ENCODE data around the gene PARD3B.

DNA sequence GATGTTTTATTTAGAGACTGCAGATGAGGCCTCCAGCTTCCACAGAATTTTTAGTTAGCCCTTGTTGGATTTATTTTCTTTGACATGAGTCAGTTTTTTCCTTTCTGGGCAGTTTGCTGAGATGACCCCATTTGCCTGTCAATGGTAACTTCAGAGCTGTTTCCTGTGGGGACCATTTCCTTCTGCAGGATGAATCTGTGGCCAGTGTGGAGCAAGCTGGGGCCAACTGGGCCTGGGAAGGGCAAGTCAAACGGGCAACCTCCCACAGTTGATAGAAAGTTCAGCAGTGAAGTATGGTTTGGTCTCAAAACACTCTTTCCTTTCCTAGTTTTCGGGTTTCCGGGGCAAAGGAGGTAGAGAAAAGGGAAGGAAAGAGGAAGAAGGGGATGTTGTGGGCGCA lies 845.6 kb downstream of the PARD3B start:
- TF ChIP-seq GATA2 (IDR thresholded peaks at IDR 0.05; ENCODE audit: low read depth, low read length) (no peak), GATA3 (IDR thresholded peaks at IDR 0.05; ENCODE audit: low read depth, low read length) (no peak)

Data from SH-SY5Y (cell line).